Activated naive CD8-positive, alpha-beta T cell (primary cell): ENCODE measurements around the gene RERG.
"Not testable (repeated sequence)": the region's sequence is repeated elsewhere in the genome, so short reads cannot be mapped to it uniquely, and the experiment has no call there.

ENCODE experiments used
- H3K27ac Mint-ChIP-seq: one replicate; pipeline ENCODE4 v1.8.0; 2021; ENCODE audit warnings: mixed read lengths
- H3K27me3 Mint-ChIP-seq: one replicate; pipeline ENCODE4 v1.8.0; 2021; ENCODE audit warnings: mixed read lengths
- H3K36me3 Mint-ChIP-seq: one replicate; pipeline ENCODE4 v1.8.0; 2021; ENCODE audit warnings: mixed read lengths
- H3K4me1 Mint-ChIP-seq: one replicate; pipeline ENCODE4 v1.8.0; 2021; ENCODE audit warnings: low read depth, mixed read lengths
- H3K4me3 Mint-ChIP-seq: one replicate; pipeline ENCODE4 v1.8.0; 2021; ENCODE audit warnings: mild to moderate bottlenecking, mixed read lengths
- H3K9me3 Mint-ChIP-seq: one replicate; pipeline ENCODE4 v1.8.0; 2021; ENCODE audit warnings: low read depth, mixed read lengths

The RERG gene

GRCh38 chr12:15230751-15231150, 9.5 kb upstream of the RERG start:
- no peaks in the 10 kb centered on the region for H3K9me3 Mint-ChIP-seq
- no peaks in the 10 kb centered on the region for H3K4me1 Mint-ChIP-seq
- no peak overlapping the region for H3K27ac Mint-ChIP-seq
- H3K4me3 Mint-ChIP-seq = no peak overlapping the region
- no peaks in the 10 kb centered on the region for H3K36me3 Mint-ChIP-seq
- peaks cover 26% of the 10 kb centered on the region for H3K27me3 Mint-ChIP-seq

DNA sequence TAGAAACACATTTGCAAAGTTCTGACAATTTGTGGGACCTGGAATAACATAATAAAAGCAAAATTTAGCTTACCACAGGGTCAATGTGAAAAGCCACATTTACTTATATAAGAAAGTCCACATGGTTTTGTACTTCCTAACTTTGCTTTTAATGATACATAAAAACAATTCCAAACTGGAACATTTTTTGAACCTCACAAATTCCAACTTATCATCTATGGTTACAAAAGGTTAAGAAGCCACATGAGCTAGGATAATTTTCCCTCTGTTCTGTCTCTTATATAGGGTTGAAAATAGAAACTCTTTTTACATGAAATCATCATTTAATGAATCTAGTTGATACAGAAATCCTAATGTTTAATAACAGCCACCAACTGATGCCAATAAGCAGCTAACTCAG, 8.9 kb upstream of the RERG start:
- no peak overlapping the region for H3K4me3 Mint-ChIP-seq
- no peaks in the 10 kb centered on the region for H3K4me1 Mint-ChIP-seq
- H3K36me3 Mint-ChIP-seq = no peaks in the 10 kb centered on the region
- H3K9me3 Mint-ChIP-seq = no peaks in the 10 kb centered on the region
- H3K27ac Mint-ChIP-seq = no peak overlapping the region
- H3K27me3 Mint-ChIP-seq = peaks cover 27% of the 10 kb centered on the region

GRCh38 chr12:15227004-15227679, 5.9 kb upstream of the RERG start:
- Mint-ChIP-seq H3K4me3 (no peak overlapping the region), H3K27me3 (peaks cover 36% of the 10 kb centered on the region), H3K9me3 (no peaks in the 10 kb centered on the region)

GRCh38 chr12:15225863-15226218, 4.6 kb upstream of the RERG start:
- not testable (repeated sequence) for H3K4me3 Mint-ChIP-seq, H3K9me3 Mint-ChIP-seq, H3K27ac Mint-ChIP-seq, H3K36me3 Mint-ChIP-seq, H3K4me1 Mint-ChIP-seq
- peaks cover 34% of the 10 kb centered on the region for H3K27me3 Mint-ChIP-seq

More at GRCh38 chr12:15227004-15227679, 5.9 kb upstream of the RERG start:
- no peak overlapping the region for H3K27ac Mint-ChIP-seq
- H3K4me1 Mint-ChIP-seq = peaks cover under 1% of the 10 kb centered on the region
- H3K36me3 Mint-ChIP-seq = no peaks in the 10 kb centered on the region

GRCh38 chr12:15225136-15225862, 4.1 kb upstream of the RERG start:
- Mint-ChIP-seq H3K36me3 (no peaks in the 10 kb centered on the region), H3K27ac (no peak overlapping the region), H3K4me3 (no peak overlapping the region), H3K9me3 (no peaks in the 10 kb centered on the region), H3K4me1 (peaks cover 8% of the 10 kb centered on the region), H3K27me3 (peaks cover 34% of the 10 kb centered on the region)

- Mint-ChIP-seq H3K4me1 (peaks cover 8% of the 10 kb centered on the region), H3K27me3 (peaks cover 26% of the 10 kb centered on the region), H3K9me3 (no peaks in the 10 kb centered on the region), H3K4me3 (no peak overlapping the region), H3K27ac (no peak overlapping the region), H3K36me3 (no peaks in the 10 kb centered on the region)
Observed at GRCh38 chr12:15222219-15222618, 1.0 kb upstream of the RERG start.

DNA sequence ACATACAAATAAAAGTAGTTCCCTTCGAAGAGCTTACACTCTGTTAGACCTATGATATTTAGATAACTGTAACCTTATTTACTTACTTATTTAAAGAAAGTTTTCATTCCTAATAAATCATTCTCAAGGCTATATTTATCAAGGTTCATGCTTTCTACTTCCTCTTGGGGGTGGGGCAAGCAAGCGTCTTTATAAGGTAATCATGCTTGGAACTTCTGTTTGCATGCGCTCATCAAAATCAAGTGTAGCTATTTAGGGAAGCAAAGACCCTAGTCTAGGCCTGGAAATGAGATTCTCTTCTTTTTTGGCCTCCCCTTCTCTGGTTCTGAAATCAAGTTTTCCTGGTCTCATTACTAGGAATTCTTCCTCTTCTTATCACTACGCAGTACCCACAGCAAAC, 766 bp downstream of the RERG start:
- H3K36me3 Mint-ChIP-seq = no peaks in the 10 kb centered on the region
- H3K27ac Mint-ChIP-seq = no peak overlapping the region
- H3K9me3 Mint-ChIP-seq = no peaks in the 10 kb centered on the region
- peak overlapping the region; percentile 48 for H3K4me3 Mint-ChIP-seq
- peaks cover 8% of the 10 kb centered on the region for H3K4me1 Mint-ChIP-seq
- H3K27me3 Mint-ChIP-seq = peaks cover 23% of the 10 kb centered on the region

GRCh38 chr12:15218794-15219193, 2.4 kb downstream of the RERG start:
- Mint-ChIP-seq H3K4me3 (no peak overlapping the region), H3K4me1 (peaks cover 8% of the 10 kb centered on the region), H3K36me3 (no peaks in the 10 kb centered on the region), H3K27me3 (peaks cover 16% of the 10 kb centered on the region), H3K9me3 (no peaks in the 10 kb centered on the region), H3K27ac (no peak overlapping the region)

- H3K27ac Mint-ChIP-seq = no peak overlapping the region
- H3K9me3 Mint-ChIP-seq = no peaks in the 10 kb centered on the region
- no peaks in the 10 kb centered on the region for H3K4me1 Mint-ChIP-seq
- peaks cover 11% of the 10 kb centered on the region for H3K27me3 Mint-ChIP-seq
- H3K4me3 Mint-ChIP-seq = no peak overlapping the region
- no peaks in the 10 kb centered on the region for H3K36me3 Mint-ChIP-seq
Observed at GRCh38 chr12:15216036-15216889, 5.0 kb downstream of the RERG start.

DNA sequence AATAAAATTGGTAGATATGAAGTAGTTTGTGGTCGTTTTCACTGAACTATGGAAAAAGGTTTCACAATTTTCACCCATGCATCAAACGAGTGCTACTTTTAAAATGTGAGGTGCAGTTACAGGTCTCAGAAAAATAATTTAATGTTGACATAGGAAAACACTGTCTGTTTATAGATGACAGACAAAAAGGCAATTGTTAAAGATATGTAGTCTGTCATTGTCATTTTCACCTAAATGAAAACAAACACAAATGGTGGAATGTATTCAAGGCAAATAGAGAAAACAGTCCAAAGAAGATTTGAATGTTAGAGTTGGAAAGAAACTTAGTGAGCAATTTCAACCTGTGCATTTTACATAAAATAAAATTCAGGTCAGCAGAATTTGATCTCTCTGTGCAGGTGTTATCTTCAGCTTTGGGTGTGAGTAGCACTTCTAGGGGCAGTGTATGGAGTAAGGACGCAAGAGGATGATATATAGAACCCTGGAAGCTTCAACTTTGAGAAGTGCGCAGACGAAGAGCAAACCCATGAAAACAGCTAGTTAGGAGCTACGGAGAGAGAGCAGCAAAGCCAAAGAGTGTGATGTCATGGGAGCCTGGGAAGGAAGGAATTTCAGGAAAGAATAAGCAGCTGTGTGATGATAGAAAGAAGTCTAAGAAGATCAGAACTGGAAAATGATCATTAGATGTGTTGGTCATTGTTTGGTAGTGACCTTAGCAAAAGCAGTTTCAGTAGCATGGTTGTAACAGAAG, 6.2 kb downstream of the RERG start:
- no peak overlapping the region for H3K27ac Mint-ChIP-seq

DNA sequence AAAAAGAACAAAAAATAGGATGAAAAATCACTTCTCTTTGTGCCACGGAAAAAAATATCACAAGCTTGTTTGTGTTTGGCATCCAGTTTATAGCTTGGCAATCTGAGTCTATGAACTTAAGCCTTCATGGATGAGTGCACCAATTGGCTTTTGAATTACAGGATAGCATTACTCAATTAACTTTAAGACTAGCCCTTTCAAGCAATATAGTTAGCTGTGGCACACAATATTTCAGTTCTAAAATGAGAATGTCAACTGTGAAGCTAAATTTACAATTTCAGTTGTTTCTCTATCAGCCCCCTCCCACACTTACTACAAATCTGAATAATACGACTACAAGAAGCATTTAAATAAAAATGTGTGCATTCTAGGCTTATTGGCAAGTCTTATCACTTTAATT, 8.3 kb downstream of the RERG start:
- no peaks in the 10 kb centered on the region for H3K9me3 Mint-ChIP-seq
- no peaks in the 10 kb centered on the region for H3K36me3 Mint-ChIP-seq
- H3K4me3 Mint-ChIP-seq = no peak overlapping the region
- no peak overlapping the region for H3K27ac Mint-ChIP-seq
- peaks cover 15% of the 10 kb centered on the region for H3K27me3 Mint-ChIP-seq
- no peaks in the 10 kb centered on the region for H3K4me1 Mint-ChIP-seq

More for the DNA sequence above, 6.2 kb downstream of the RERG start:
- Mint-ChIP-seq H3K36me3 (no peaks in the 10 kb centered on the region), H3K4me3 (no peak overlapping the region), H3K27me3 (peaks cover 12% of the 10 kb centered on the region), H3K4me1 (no peaks in the 10 kb centered on the region), H3K9me3 (no peaks in the 10 kb centered on the region)

DNA sequence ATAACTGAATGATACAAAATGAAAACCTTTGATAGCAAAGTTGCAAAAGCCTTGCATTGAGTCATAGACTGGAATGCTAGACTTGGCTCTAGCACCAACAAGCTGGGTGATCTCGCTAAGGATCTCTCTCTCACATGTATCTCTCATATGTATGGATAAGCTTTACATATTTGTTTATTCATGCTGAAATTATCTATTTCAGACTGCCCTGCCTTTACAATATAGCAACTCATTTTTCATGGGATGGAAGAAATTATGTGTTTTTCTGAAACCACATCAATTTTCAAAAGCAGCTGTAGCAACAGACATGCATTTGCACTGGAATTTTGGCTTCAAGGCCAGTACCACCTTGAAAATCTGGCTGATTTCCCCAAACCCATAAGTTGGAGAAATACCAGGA, 11.4 kb downstream of the RERG start:
- Mint-ChIP-seq H3K27me3 (peaks cover 8% of the 10 kb centered on the region), H3K4me3 (no peak overlapping the region), H3K9me3 (no peaks in the 10 kb centered on the region), H3K36me3 (no peaks in the 10 kb centered on the region), H3K27ac (no peak overlapping the region), H3K4me1 (no peaks in the 10 kb centered on the region)

- H3K4me1 Mint-ChIP-seq = no peaks in the 10 kb centered on the region
- H3K36me3 Mint-ChIP-seq = no peaks in the 10 kb centered on the region
- no peak overlapping the region for H3K4me3 Mint-ChIP-seq
- H3K27me3 Mint-ChIP-seq = peaks cover 8% of the 10 kb centered on the region
- H3K27ac Mint-ChIP-seq = no peak overlapping the region
- H3K9me3 Mint-ChIP-seq = no peaks in the 10 kb centered on the region
Observed at GRCh38 chr12:15208871-15209656, 12.2 kb downstream of the RERG start.

- H3K4me1 Mint-ChIP-seq = no peaks in the 10 kb centered on the region
- H3K36me3 Mint-ChIP-seq = no peaks in the 10 kb centered on the region
Observed at GRCh38 chr12:15208140-15208539, 13.1 kb downstream of the RERG start.

More at GRCh38 chr12:15208140-15208539, 13.1 kb downstream of the RERG start:
- Mint-ChIP-seq H3K27me3 (peaks cover 8% of the 10 kb centered on the region), H3K4me3 (no peak overlapping the region), H3K9me3 (no peaks in the 10 kb centered on the region), H3K27ac (no peak overlapping the region)
